Posterior cingulate gyrus (tissue), 11 donors: ENCODE data around the gene NYNRIN.
A peak's percentile ranks its signal among the peaks of the same experiment; 100 is the strongest.

Experiments used
- DNase-seq, 10 donors: peaks; one replicate each; pipeline versions ENCODE4 v3.0.0 to v3.0.0-alpha.2; 2020 to 2021; ENCODE audit warnings: mixed read lengths in 3 of 10
- intact Hi-C: fragments of 100-400 bp; cut with DNase I; formaldehyde crosslinking; loops from one replicate; pipeline ENCODE4 v1.15.1; 2023

NYNRIN gene

GRCh38 chr14:24409192-24409591, 10.4 kb downstream of the NYNRIN start:
- intact Hi-C loops = no loop called here
- DNase-seq = peak in 1 of 10 donors; percentile 72

GRCh38 chr14:24409956-24410355, 11.2 kb downstream of the NYNRIN start:
- DNase-seq = peak in 1 of 10 donors; percentile 70
- intact Hi-C loops = no loop called here

- no peak for DNase-seq
- intact Hi-C loops = no loop called here
Observed at GRCh38 chr14:24411443-24412389, 12.9 kb downstream of the NYNRIN start.

- intact Hi-C loops = no loop called here
- DNase-seq = no peak
Observed at GRCh38 chr14:24414077-24414476, 15.3 kb downstream of the NYNRIN start.

DNA sequence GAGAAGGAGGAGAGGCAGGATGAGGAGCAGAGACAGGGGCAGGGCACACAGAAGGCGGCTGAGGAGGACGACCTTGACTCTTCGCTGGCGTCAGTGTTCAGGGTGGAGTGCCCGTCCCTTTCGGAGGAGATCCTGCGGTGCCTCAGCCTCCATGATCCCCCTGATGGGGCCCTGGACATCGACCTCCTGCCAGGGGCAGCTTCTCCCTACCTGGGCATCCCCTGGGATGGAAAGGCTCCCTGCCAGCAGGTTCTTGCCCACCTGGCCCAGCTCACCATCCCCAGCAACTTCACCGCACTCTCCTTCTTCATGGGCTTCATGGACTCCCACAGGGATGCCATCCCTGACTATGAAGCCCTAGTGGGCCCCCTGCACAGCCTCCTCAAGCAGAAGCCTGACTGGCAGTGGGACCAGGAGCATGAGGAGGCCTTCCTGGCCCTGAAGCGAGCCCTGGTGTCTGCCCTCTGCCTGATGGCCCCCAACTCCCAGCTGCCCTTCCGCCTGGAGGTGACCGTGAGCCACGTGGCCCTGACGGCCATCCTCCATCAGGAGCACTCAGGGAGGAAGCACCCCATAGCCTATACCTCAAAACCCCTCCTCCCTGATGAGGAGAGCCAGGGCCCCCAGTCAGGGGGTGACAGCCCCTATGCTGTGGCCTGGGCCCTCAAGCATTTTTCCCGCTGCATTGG, 16.1 kb downstream of the NYNRIN start:
- peak in 1 of 10 donors; percentile 52 for DNase-seq
- intact Hi-C loops = no loop called here

DNA sequence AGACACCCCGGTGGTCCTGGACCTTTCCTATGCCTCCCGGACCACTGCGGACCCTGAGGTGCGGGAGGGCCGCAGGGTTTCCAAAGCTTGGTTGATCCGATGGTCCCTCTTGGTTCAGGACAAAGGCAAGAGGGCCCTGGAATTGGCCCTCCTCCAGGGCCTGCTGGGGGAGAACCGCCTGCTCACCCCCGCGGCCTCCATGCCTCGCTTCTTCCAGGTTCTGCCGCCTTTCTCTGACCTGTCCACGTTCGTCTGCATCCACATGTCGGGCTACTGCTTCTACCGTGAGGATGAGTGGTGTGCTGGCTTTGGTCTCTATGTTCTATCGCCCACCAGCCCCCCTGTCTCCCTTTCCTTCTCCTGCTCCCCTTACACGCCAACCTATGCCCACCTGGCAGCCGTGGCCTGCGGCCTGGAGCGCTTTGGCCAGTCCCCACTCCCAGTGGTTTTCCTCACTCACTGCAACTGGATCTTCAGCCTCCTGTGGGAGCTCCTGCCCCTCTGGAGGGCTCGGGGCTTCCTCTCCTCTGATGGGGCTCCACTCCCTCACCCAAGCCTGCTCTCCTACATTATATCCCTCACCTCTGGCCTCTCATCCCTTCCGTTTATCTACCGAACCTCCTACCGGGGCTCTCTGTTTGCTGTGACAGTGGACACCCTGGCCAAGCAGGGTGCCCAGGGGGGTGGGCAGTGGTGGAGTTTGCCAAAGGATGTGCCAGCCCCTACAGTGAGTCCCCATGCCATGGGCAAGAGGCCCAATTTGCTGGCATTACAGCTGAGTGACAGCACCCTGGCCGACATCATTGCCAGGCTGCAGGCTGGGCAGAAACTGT, 16.8 kb downstream of the NYNRIN start:
- intact Hi-C loops = no loop called here
- DNase-seq = peak in 1 of 10 donors; percentile 54

GRCh38 chr14:24416254-24416931, 17.6 kb downstream of the NYNRIN start:
- intact Hi-C loops = no loop called here

DNA sequence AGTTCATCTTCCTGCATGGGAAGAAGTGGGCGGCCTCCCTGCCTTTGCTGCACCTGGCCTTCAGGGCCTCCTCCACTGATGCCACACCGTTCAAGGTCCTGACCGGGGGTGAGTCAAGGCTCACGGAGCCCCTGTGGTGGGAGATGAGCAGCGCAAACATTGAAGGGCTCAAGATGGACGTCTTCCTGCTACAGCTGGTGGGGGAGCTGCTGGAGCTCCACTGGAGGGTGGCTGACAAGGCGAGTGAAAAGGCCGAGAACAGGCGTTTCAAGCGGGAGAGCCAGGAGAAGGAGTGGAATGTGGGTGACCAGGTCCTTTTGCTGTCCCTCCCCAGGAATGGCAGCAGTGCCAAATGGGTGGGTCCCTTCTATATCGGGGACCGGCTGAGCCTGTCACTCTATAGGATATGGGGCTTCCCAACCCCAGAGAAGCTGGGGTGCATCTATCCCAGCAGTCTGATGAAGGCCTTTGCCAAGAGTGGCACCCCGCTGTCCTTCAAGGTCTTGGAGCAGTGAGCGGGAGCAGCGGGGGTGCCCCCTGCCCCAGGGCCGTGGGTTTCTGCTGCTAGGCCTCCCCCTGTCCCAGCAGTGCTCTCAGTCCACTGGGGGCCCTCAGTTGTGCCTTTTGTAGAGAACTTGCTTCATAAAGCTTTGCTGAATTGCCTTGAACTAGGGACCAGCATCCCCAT, 18.3 kb downstream of the NYNRIN start:
- no peak for DNase-seq
- intact Hi-C loops = no loop called here

More at GRCh38 chr14:24416254-24416931, 17.6 kb downstream of the NYNRIN start:
- no peak for DNase-seq

DNA sequence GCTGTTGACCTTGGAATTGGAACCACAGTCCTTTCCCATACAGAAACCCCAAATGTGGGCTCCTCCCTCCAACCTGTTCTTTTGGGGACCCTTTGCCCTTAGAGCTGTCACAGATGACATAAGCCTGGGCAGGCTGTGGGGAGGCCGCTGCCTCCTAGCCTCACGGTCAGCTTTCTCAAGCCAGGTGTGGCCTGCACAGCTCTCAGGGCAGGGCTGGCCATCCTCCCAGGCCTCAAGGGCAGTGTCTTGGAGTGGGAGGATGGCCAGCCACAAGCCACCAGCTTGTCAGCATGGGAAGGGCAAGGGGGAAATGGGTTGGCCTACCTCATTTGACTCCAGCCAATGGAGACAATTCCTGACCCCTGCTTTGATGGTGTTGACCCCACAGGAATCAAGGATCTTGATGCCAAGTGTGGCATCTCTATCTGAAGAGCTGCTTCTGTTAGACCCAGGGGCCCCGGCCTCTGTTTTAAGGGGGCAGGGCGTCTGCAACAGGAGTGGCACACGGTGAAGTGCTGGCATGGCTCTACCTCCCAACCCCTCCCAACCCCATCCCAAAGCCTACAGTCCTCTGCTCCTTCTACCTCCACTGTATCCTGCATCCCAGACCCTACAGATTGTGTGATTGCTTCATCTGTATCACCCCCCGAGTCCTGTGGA, 19.2 kb downstream of the NYNRIN start:
- DNase-seq = no peak
- intact Hi-C loops = no loop called here

DNA sequence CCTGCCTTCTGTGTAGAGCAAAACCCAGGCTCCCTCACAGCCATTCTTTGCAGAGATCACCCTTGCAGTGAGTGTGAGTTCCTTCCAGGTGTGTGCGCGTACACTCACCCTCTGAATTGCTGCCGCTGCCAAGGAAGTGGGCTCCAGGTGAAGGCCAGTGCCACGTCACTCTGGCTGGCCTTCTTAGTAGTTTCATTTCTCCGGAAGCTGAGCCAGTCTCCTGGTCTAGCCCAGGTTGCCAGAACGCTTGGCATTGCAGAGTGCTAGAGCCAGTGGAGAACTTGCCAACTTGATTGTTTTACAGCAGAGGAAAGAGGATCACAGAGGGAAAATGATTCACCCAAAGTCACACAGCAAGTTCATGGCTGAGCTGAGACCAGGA, 19.7 kb downstream of the NYNRIN start:
- intact Hi-C loops = no loop called here
- DNase-seq = no peak

DNA sequence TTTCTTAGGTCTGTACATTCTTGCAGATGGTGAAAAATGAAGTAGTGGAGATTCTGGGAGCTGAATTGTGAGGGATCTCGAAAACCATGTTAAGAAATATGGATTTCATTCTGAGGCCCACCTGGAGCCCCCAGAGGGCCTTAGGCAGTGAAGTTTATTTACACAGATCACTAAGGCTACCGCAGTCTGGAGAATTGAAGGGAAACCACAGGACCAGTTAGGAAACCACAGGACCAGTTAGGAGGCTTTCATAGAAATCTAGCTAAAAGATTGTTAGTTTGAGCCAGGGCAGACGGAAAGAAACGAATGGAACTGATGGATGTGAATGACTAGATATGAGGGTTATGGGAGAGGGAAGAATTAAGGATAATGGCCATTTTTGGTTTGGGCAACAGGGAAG, 23.5 kb downstream of the NYNRIN start:
- no peak for DNase-seq
- intact Hi-C loops = no loop called here

DNA sequence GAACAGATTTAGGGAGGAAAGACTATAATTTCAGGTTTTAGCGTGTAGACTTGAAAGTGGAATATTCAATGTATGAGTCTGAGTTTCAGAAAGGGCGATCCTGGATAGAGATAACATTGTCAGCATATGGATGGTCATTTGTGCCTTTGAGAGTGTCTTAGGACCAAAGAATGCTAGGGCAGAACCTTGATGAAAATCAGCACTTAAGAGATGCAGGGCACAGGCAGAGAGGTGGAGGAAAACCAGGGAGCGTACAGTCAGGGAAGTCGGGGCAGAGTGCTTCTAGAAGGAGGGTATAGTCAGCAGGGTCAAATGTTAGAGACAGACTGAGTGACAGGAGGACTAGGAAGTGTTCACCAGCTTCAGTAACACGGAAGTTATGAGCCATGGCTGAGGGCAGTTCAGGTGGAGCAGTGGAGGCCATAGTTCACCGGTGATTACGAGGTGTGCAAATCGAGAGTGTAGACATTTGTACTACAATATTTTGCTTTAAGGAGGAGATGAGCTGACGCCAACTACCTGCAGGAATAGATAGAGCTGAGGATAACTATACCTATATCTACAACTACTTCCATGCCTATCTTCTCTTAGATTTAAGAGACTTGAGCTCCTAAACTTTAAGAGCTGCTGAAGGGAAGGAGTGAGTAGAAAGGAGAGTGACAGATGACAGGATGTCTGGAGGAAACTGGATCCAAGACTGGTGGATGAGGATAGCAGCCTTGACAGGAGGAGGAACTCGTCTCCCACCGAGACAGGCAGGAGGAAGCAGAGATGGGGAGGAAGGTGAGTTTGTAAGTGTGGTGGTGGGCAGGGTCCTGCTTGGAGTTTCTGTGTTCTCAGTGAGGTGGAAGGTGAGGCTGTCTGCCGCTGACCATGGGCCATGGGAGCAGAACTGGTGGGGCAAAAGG, 24.1 kb downstream of the NYNRIN start:
- no peak for DNase-seq
- intact Hi-C loops = no loop called here

GRCh38 chr14:24425704-24426103, 26.9 kb downstream of the NYNRIN start:
- intact Hi-C loops = loop anchor here (5.0 kb wide), 1 partner anchor 58 kb away; the partner anchor contains the start of gene NFATC4
- DNase-seq = no peak

DNA sequence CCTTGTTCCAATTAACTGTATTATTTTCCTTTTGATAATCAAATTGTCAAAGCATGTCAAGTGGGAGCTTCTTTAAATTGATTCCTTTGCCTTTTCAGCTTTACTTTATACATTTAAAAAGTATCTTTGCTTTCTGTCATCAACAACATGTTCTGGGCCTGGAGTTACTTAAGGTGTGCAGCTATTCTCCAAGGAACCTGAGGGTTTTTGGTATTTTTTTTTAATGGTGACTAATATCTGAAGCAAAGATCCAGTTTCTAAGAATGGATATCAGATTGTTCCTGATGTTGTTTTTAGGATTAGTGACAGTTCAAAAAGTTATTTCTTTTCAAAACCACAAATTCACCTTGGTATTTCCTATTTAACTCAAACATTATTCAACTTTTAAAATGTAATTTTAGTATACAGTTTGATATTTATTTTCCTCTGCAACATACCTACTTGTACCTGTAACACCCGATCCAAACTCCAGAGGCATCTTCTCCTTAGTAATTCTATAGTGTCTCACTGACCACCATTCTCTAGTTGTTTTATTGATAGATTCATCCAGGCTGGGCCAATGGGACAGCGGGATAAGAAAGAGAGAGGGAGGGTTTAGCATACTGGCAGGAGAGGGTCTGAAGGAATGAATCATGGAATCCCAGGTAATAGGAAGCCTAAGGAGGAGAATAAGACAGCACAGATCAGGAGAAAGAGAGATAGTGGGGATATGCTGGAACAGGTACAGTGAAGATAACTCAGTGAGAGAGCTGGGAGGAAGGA, 27.5 kb downstream of the NYNRIN start:
- intact Hi-C loops = loop anchor here (5.0 kb wide), 1 partner anchor 59 kb away; the partner anchor contains the start of gene NFATC4

DNA sequence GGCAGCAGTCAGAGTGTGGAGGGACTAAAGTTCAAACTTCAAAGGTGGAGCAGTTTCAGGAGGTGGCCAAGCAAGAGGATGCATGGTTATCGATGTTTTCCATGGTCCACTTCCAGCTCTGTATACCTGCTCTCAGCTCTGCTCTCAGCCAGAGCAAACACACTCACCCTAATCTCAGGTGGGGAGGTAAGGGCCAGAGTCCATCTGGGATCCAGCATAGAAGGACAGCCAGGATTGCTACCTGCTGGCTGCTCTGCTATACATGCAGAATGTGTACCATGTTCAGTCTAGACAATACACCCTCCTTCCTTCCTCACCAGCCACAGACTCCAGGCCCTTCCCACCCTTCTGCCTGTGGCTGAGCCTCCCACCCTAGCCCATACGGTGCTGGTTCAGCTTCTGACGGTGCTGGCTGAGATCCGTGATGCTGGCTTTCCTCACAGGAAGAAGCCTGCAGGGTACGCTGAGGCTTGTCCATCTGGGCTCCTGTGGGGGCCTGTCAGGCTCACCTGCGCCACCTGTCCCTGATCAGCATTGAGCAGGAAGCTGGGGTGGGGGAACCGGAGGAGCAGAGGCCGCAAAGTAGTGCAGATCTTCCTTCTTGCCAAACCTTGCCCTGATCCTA, 28.2 kb downstream of the NYNRIN start:
- intact Hi-C loops = loop anchor here (5.0 kb wide), 1 partner anchor 60 kb away; the partner anchor contains the start of gene NFATC4
- no peak for DNase-seq

More for the DNA sequence above, 27.5 kb downstream of the NYNRIN start:
- no peak for DNase-seq
